IPS-11a (cell line): ENCODE data around the gene SLC47A2.
"Not testable (repeated sequence)": the region's sequence is repeated elsewhere in the genome, so short reads cannot be mapped to it uniquely, and the experiment has no call there.

ENCODE experiments used
- H3K4me3 ChIP-seq: one replicate; pipeline ENCODE4 v1.5.1; 2013; ENCODE audit warnings: low read depth, low read length, control low read depth

SLC47A2 gene

GRCh38 chr17:19708431-19709175 lies 7.8 kb downstream of the SLC47A2 start:
- no peak overlapping the region for H3K4me3 ChIP-seq

GRCh38 chr17:19707728-19708221 lies 8.6 kb downstream of the SLC47A2 start:
- no peak overlapping the region for H3K4me3 ChIP-seq

- H3K4me3 ChIP-seq: no peak overlapping the region
Measured at GRCh38 chr17:19706791-19707727, 9.3 kb downstream of the SLC47A2 start.

DNA sequence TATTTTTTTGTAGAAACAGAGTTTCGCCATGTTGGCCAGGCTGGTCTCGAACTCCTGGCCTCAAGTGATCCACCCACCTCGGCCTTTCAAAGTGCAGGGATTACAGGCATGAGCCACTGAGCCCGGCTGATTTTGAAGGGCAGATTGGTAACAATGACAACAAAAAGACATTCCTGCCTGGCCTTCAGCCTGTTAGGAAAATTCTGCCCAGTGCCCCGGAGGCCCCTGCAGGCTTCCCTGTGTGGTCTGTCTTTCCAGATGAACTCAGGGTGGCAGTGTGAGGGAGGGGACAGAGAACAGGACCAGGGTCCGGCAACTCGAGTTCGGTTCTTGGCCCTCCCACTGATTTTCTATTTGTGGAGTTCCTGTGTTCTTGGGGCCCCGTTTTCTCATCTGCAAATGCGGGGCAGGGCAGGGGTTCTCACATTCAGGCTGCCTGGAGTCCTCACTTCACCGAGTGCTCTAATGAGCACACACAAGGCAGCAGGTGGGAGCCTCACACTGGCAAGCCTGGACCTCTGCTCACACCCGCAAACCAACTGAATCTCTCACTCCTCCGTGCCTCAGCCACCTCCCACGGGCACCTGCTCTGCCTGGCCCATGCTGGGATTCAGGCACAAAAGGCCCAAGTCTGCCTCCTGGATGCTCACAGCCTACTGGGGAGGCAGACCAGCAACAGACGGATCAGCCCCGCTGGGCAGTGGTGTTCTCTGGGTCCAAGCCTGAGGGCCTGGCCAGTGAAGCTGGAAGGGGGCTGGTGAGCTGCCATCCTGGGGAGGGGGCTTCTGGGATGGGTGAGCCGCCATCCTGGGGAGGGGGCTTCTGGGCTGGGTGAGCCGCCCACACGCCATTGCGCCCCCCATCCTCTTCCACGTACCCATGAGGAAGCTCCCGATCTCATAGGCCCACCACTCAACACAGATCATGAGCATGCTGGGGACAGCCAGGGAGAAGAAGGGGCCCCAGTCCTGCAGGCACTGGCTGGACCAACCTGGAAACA lies 10.3 kb downstream of the SLC47A2 start:
- no peak overlapping the region for H3K4me3 ChIP-seq

DNA sequence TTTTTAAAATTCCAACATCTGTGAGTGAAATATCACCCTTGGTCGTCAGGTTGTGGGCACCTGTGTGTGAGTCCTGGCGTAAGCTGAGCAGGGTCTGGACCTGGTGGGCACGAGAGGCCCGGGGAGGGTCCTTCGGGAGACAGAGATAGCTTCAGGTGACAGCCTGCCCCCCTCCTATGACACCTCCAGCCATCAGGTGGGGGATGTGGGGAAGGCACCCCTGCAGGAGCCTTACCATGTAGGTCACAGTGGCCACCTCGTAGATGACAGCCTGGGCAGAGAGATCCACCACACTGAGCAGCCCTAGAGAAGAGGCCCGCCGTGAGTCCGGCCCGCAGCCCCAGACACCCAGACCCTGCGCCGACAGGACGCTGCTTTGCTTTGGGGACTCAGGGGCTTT lies 11.2 kb downstream of the SLC47A2 start:
- no peak overlapping the region for H3K4me3 ChIP-seq

DNA sequence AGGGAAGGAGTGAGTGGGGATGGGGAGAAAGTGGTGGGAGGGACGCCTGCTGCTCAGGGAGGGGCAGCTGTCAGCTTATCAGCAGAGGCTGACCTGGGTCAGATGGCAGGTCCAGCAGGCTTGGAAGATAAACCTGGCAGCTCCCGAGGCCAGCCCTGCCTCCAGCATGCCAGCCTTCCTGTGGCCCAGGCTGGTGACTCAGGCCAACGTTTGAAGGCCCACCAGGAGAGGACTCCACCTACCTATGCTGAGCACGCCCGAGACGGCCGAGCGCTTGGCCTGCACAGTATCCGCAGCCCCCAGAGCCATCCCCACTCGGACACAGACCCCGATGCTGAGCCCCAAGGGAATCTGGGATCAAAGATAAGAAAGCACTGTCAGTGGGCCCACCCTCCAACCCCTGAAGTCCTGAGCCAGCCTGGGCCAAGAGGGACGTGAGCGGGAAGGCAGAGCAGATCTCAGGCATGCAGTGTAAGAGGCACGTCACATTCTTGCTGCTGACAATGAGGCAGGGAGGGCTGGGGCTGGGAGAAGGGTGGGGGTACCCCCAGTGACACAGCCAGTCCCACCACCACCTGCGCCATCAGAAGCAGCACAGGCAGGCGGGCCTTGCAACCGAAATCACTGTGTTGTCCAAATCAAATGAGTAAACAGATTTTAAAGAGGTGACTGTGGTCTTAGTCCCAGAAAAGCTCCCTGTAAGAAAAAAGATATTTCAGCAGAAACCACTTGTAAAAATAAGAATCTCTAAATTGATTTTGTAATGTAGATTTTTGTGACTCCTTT lies 12.4 kb downstream of the SLC47A2 start:
- no peak overlapping the region for H3K4me3 ChIP-seq

GRCh38 chr17:19703106-19703827 lies 13.1 kb downstream of the SLC47A2 start:
- H3K4me3 ChIP-seq: no peak overlapping the region

- H3K4me3 ChIP-seq: no peak overlapping the region
Measured at GRCh38 chr17:19702217-19702641, 14.2 kb downstream of the SLC47A2 start.

DNA sequence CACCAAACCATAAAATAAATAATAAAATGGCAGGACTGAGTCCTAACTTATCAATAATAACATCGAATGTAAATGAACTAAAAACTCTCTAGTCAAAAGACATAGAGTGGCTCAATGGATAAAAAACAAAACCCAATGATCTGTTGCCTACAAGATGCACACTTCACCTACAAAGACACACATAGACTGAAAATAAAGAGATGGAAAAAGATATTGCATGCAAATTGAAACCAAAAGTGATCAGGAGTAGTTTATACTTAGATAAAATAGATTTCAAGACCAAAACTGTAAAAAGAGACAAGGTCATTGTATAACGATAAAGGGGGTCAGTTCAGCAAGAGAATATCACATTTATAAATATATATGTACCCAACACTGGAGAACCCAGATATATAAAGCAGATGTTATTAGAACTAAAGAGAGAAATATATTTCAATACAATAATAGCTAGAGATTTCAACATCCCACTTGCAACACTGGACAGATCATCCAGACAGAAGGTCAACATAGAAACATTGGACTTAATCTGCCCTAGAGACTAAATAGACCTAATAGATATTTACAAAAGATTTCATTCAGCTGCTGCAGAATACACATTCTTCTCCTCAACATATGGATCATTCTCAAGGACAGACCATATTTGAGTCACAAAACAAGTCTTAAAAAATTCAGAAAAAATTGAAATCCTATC lies 29.8 kb downstream of the SLC47A2 start:
- no peak overlapping the region for H3K4me3 ChIP-seq

DNA sequence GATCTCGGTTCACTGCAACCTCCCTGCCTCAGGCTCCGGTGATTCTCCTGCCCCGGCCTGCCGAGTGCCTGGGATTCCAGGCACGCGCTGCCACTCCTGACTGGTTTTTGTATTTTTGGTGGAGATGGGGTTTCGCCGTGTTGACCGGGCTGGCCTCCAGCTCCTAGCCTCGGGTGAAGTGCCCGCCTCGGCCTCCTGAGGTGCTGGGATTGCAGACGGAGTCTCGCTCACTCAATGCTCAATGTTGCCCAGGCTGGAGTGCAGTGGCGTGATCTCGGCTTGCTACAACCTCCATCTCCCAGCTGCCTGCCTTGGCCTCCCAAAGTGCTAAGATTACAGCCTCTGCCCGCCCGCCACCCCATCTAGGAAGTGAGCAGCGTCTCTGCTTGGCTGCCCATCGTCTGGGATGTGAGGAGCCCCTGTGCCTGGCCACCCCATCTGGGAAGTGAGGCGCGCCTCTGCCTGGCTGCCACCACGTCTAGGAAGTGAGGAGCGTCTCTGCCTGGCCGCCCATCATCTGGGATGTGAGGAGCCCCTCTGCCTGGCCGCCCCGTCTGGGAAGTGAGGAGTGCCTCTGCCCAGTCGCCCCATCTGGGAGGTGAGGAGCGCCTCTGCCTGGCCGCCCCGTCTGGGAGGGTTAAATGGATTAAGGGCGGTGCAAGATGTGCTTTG lies 31.3 kb downstream of the SLC47A2 start:
- not testable (repeated sequence) for H3K4me3 ChIP-seq

GRCh38 chr17:19683117-19683516 lies 33.3 kb downstream of the SLC47A2 start:
- no peak overlapping the region for H3K4me3 ChIP-seq

GRCh38 chr17:19678581-19679453 lies 37.6 kb downstream of the SLC47A2 start:
- H3K4me3 ChIP-seq: no peak overlapping the region

DNA sequence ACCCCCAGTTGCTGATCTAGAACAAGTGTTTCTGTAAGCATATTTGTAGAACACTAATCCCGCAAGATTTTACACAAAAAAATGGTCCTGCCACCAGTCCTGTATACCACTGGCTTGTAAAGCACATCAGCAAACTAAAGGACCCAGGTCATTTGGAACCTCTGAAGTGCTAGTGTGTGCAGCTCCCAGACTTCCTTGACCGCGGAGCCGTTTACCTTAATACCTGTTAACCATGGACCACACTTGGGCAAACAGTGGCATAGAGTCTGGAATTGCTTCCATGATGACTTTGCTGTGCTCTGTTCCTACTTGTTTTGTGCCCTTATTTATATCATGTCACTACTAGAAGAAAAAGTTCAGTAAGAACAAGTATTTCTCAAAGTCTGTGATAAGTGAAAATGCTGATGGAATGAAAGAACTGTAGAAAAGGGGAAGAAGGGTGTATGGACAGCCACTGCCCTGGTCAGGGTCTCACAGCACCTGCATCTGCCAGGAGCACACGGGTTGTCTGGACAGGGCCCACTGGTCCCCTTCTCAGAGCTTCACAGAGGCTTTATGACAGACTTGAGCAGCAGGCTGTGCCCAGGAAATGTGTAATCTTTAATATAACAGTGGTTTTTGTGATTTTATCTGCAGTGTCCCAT lies 38.5 kb downstream of the SLC47A2 start:
- H3K4me3 ChIP-seq: no peak overlapping the region

- H3K4me3 ChIP-seq: no peak overlapping the region
Measured at GRCh38 chr17:19676896-19677295, 39.5 kb downstream of the SLC47A2 start.

DNA sequence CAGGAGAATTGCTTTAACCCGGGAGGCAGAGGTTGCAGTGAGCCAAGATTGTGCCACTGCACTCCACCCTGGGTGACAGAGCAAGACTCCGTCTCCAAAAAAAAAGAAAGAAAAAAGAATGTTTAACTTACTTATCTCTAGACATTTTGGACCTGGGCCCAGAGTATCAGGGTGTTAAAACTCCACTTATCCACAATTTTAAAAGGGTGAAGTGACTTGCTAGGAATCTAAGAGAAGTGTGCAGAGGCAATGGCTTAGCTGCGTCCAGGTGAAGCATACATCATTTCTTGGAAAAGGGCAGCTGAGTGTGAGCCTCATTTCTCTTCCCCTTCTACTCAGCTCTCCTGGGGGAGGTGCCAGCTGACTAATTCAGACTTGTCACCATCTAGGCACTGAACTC lies 42.8 kb downstream of the SLC47A2 start:
- H3K4me3 ChIP-seq: no peak overlapping the region

DNA sequence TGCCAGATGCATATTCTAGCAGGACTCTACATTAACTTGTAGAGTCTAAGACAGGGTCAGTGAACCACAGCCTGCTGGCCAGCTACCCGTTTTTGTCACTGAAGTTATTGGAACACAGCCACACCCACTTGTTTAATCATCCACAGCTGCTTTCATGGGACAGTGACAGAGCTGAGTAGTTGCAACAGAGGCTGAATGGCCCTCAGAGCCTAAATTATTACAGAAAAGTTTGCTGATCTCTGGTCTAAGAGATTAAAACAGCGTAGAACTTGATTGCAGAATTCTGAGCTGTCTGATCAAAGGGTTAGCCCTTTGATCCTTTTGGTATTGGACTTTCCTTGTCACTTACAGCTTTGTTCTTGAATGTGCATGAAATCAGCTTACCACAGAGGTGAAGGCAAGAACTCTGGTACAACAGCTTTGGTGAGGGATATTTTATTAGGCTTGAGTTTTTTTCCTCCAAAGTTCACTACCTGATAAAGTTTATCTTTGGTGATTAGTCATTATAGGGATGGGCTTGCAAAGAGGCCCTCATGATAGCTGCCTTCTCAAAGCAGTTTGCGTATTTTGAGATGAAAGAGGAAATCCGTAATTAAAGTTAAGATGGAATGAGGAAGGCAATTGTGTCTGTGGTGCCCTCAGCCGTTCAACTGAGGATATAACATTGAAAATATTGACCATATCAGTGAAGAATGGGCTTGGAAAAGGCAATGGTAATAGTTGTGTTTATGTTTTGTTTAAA lies 44.2 kb downstream of the SLC47A2 start:
- H3K4me3 ChIP-seq: no peak overlapping the region
